Sigmoid colon (tissue), 4 donors: ENCODE measurements around the gene HMCN2.

Experiments
- CTCF ChIP-seq, 4 experiments: fragments of 450-650 bp in 3 of 4; fragments of 200-600 bp in 1 of 4; IDR thresholded peaks; one replicate each; pipeline ENCODE4 v1.5.1; 2016 to 2019; ENCODE audit warnings: antibody characterized with exemption in 4 of 4, mild to moderate bottlenecking in 3 of 4, moderate library complexity in 2 of 4
- POLR2A ChIP-seq, 2 donors: fragments of 450-650 bp; IDR thresholded peaks; one replicate each; pipeline ENCODE4 v1.6.1; 2016; ENCODE audit warnings: antibody characterized with exemption in 2 of 2, mild to moderate bottlenecking in 2 of 2, moderate library complexity in 2 of 2
- POLR2AphosphoS5 ChIP-seq, 4 donors: sonication (generic); formaldehyde crosslinking; IDR thresholded peaks; one replicate each; pipeline ENCODE4 v1.6.1; 2017; ENCODE audit warnings: antibody characterized with exemption in 4 of 4

GRCh38 chr9:130229759-130230158 lies 35.8 kb upstream of the HMCN2 start:
- TF ChIP-seq CTCF (IDR thresholded peaks at IDR 0.05) (no peak), POLR2AphosphoS5 (IDR thresholded peaks at IDR 0.05) (no peak), POLR2A (IDR thresholded peaks at IDR 0.05) (no peak)
